NOMO-1 (cell line): ENCODE measurements around the gene TNFAIP3.

Experiments
- DNase-seq, 2 experiments: peaks; one replicate each; lab custom pipeline; 2025; ENCODE audit not compliant: unreplicated experiment in 2 of 2; lab: John Stamatoyannopoulos, UW

TNFAIP3 gene

DNA sequence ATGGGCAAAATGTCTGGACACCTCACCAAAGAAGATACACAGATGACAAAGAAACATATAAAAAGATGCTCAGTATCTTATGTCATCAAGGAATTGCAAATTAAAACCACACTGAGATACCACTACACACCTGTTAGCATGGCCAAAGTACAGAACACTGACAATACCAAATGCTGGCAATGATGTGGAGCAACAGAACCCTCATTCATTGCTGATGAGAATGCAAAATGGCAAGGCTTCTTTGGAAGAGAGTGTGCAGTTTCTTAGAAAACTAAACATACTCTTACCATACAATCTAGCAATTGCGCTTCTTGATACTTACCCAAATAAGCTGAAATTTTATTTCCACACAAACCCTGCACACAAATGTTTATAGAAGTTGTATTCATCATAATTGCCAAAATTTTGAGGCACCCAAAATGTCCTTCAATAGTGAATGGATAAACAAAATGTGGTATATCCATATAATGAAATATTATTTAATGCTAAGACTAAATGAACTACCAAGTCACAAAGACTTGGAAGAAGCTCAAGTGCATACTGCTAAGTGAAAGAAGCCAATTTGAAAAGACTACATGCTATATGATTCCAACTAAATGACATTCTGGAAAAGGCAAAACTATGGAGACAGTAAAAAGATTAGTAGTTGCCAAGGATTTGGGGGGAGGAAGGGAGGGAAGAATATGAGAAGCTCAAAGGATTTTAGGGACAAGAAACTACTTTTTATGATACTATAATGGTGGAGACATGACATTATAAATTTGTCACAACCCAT is 50.7 kb downstream of the TNFAIP3 start:
- no peak for DNase-seq

DNA sequence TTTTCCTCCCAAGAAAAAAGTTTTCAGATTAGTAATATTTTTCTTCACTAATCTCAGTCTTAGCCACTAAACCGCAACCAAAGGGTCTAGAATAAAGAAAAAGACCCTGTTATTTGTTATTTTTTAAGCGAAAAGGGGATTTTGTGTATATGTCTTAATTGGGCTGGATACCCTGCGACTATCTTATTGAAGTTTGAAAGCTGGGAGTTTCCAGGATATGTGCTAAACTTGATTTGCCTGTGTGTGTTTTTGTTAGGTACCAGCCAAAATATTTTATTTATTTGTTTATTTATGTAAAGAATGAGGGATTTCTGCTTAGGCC is 52.4 kb downstream of the TNFAIP3 start:
- DNase-seq, result no peak

- no peak for DNase-seq
These were observed 53.0 kb downstream of the TNFAIP3 start for GRCh38 chr6:137919837-137920730.

DNA sequence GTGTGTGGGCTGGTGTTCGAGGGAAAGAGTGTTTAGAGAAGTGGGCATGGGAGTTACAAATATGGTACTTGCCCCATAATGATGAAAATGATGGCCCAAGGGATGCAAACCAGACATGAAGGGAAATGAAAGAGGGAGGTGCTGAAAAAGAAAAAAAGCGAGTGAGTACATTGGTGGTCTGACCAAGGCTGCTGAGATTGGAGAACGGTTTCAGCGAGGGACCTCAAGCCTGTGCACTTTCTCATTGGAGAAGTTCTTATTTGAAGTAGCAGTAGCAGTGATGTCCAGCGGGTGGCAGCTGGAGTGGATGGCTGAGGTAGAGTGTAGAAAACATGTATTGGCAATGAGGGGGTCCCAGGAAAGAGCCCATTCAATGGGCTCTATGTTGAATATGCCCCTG is 54.8 kb downstream of the TNFAIP3 start:
- DNase-seq, result no peak

GRCh38 chr6:137923866-137924653 is 57.0 kb downstream of the TNFAIP3 start:
- no peak for DNase-seq

- DNase-seq, result no peak
These were observed 58.2 kb downstream of the TNFAIP3 start for GRCh38 chr6:137925141-137925698.

DNA sequence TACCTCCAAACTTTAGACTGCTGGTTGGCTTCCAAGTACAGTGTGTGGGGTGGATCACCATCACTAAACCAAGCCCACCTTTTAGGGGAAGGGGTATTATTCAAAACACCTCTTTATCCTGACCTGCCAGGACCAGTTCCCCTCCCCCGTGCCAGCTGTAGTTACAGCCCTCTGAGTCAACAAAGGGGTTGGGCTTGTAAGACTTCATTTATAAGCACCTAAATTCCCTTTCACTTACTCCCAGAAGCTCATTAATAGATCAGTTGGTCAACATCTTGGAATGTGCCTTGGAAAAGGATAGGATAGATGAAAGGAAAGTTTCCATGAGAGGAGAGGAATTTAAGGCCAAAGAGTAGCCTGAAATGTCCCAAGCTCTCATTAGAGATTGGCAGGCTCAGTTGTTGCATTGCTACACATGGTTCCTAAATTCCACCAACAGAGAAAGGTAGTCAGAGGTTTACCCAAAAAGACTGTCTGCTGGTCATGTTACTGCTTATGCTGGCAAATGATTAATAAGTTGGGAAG is 59.2 kb downstream of the TNFAIP3 start:
- no peak for DNase-seq

DNA sequence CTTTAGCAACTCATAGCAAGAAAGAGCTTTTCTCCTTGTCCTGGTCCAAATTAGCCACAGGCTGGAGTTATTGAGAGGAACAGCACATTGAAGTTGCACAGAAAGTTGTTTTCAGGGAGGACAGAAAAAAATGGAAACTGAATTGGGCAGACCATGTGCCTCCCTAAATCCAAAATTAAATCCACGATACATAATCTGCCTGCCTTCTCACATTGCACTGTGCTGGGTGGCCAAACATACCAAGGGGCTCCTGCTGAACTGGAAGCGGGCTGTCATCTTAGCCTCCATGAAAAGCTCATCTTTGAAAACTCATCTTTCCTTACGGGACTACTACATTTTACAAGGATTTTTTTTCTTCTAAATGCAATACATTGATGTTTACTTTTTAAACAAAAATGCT is 59.9 kb downstream of the TNFAIP3 start:
- no peak for DNase-seq

DNA sequence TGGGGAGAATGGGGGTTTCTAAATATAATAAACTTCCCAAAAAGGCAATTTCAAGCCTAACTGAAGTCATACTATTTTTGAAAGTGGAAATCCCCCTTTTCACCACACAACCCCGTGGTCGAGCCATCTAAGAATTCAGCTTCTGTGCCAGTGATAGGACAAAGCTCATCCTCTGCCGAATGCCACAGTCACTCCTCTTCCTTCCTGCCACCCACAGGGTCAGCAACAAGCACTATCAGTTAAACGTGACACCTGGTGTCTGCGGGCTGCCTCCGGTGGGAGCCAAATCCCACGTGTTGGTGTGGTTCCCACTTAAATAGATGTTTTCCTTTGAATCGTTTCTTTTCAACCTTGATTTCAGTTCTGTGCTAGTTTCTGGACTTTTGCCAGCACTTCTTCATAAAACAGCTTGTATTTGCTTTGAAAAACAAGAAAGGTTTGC is 60.7 kb downstream of the TNFAIP3 start:
- peak; percentile 39 to 42 for DNase-seq

GRCh38 chr6:137928286-137928685 is 61.2 kb downstream of the TNFAIP3 start:
- DNase-seq, result peak; percentile 53 to 85

GRCh38 chr6:137931849-137932465 is 64.9 kb downstream of the TNFAIP3 start:
- no peak for DNase-seq
